ENCODE measurements around the gene KRT17. TPM values are rescaled to one million over a fixed set of nuclear protein-coding genes. Genes with fewer than 3 reads are reported as not detected.
A peak's percentile ranks its signal among the peaks of the same experiment; 100 is the strongest.
"Not testable (repeated sequence)": the region's sequence is repeated elsewhere in the genome, so short reads cannot be mapped to it uniquely, and the experiment has no call there.

The KRT17 gene
- total RNA-seq, 1 donor from 2014 or later, result 258 TPM

GRCh38 chr17:41610965-41611640 lies 13.3 kb downstream of the KRT17 start:
- no peak overlapping the region for H3K4me3 Mint-ChIP-seq (ENCODE audit: unreplicated experiment)
- peaks cover 9% of the 10 kb centered on the region for H3K27me3 Mint-ChIP-seq (ENCODE audit: low read depth)
- H3K4me1 Mint-ChIP-seq (ENCODE audit: low read depth), result peaks cover 18% of the 10 kb centered on the region
- TF ChIP-seq CTCF (IDR thresholded peaks at IDR 0.05), result no peak
- no peak for DNase-seq (ENCODE audit: low spot score)
- no peak overlapping the region for H3K27ac Mint-ChIP-seq (ENCODE audit: unreplicated experiment)
- peaks cover 15% of the 10 kb centered on the region for H3K36me3 Mint-ChIP-seq (ENCODE audit: low read depth)
- H3K9me3 Mint-ChIP-seq (ENCODE audit: low read depth), result peaks cover 15% of the 10 kb centered on the region

- H3K27ac Mint-ChIP-seq (ENCODE audit: unreplicated experiment); H3K4me3 Mint-ChIP-seq (ENCODE audit: unreplicated experiment); DNase-seq (ENCODE audit: low spot score): not testable (repeated sequence)
- peak; percentile 70 for TF ChIP-seq CTCF (IDR thresholded peaks at IDR 0.05)
- peaks cover 19% of the 10 kb centered on the region for H3K9me3 Mint-ChIP-seq (ENCODE audit: low read depth)
- H3K4me1 Mint-ChIP-seq (ENCODE audit: low read depth), result peaks cover 18% of the 10 kb centered on the region
- H3K36me3 Mint-ChIP-seq (ENCODE audit: low read depth), result peaks cover 17% of the 10 kb centered on the region
- peaks cover 13% of the 10 kb centered on the region for H3K27me3 Mint-ChIP-seq (ENCODE audit: low read depth)
These were observed 14.3 kb downstream of the KRT17 start for GRCh38 chr17:41610061-41610517.

- DNase-seq (ENCODE audit: low spot score); H3K27ac Mint-ChIP-seq (ENCODE audit: unreplicated experiment); H3K4me3 Mint-ChIP-seq (ENCODE audit: unreplicated experiment); H3K4me1 Mint-ChIP-seq (ENCODE audit: low read depth): not testable (repeated sequence)
- Mint-ChIP-seq H3K36me3 (ENCODE audit: low read depth) (peaks cover 17% of the 10 kb centered on the region), H3K27me3 (ENCODE audit: low read depth) (peaks cover 17% of the 10 kb centered on the region), H3K9me3 (ENCODE audit: low read depth) (peaks cover 19% of the 10 kb centered on the region)
These were observed 17.4 kb downstream of the KRT17 start for GRCh38 chr17:41606930-41607329.

GRCh38 chr17:41602524-41602923 lies 21.9 kb downstream of the KRT17 start:
- H3K27me3 Mint-ChIP-seq (ENCODE audit: low read depth), result peaks cover 14% of the 10 kb centered on the region
- no peaks in the 10 kb centered on the region for H3K4me1 Mint-ChIP-seq (ENCODE audit: low read depth)
- peaks cover 17% of the 10 kb centered on the region for H3K9me3 Mint-ChIP-seq (ENCODE audit: low read depth)
- no peak for TF ChIP-seq CTCF (IDR thresholded peaks at IDR 0.05)
- H3K36me3 Mint-ChIP-seq (ENCODE audit: low read depth), result peaks cover 10% of the 10 kb centered on the region
- no peak for DNase-seq (ENCODE audit: low spot score)
- no peak overlapping the region for H3K4me3 Mint-ChIP-seq (ENCODE audit: unreplicated experiment)
- H3K27ac Mint-ChIP-seq (ENCODE audit: unreplicated experiment), result no peak overlapping the region

- H3K27me3 Mint-ChIP-seq (ENCODE audit: low read depth), result peaks cover 10% of the 10 kb centered on the region
- no peaks in the 10 kb centered on the region for H3K36me3 Mint-ChIP-seq (ENCODE audit: low read depth)
- no peak for TF ChIP-seq CTCF (IDR thresholded peaks at IDR 0.05)
- H3K4me1 Mint-ChIP-seq (ENCODE audit: low read depth), result no peaks in the 10 kb centered on the region
- H3K27ac Mint-ChIP-seq (ENCODE audit: unreplicated experiment), result no peak overlapping the region
- H3K4me3 Mint-ChIP-seq (ENCODE audit: unreplicated experiment), result no peak overlapping the region
- no peak for DNase-seq (ENCODE audit: low spot score)
- no peaks in the 10 kb centered on the region for H3K9me3 Mint-ChIP-seq (ENCODE audit: low read depth)
These were observed 24.1 kb downstream of the KRT17 start for GRCh38 chr17:41600318-41600717.

- Mint-ChIP-seq H3K27ac (ENCODE audit: unreplicated experiment) (no peak overlapping the region), H3K27me3 (ENCODE audit: low read depth) (peaks cover 13% of the 10 kb centered on the region), H3K36me3 (ENCODE audit: low read depth) (no peaks in the 10 kb centered on the region), H3K4me3 (ENCODE audit: unreplicated experiment) (no peak overlapping the region), H3K4me1 (ENCODE audit: low read depth) (no peaks in the 10 kb centered on the region), H3K9me3 (ENCODE audit: low read depth) (no peaks in the 10 kb centered on the region)
- no peak for TF ChIP-seq CTCF (IDR thresholded peaks at IDR 0.05)
- no peak for DNase-seq (ENCODE audit: low spot score)
These were observed 24.7 kb downstream of the KRT17 start for GRCh38 chr17:41599680-41600079.

All from chondrocyte (in vitro differentiated cells).